Measurements from ENCODE around the gene PLCH2. TPM values are rescaled to one million over a fixed set of nuclear protein-coding genes. Genes with fewer than 3 reads are reported as not detected.

Gene PLCH2
- total RNA-seq, 1 donor from 2014 or later = not detected

DNA sequence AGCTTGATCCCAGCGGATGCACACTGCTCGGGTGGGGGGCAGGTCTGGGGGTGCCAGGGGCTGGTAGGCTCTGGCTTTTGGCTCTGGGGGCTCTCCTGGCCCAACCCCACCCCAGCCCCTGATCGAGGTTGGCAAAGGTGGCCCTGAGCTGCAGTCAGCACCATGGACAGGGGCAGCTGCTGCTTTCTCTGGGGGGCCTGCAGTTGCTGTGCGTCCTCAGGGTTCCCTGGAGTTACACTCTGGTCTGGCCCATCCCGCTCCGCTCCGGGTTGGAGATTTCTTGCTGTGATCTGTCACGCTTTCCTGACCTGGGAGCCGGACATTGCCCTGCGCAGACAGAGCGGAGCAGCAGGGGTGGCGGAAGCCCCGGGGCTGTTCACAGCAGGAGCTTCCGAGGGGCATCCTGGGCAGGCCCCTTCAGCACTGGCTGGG is 8.0 kb upstream of the PLCH2 start:
- H3K36me3 Mint-ChIP-seq (ENCODE audit: insufficient read depth) = no peaks in the 10 kb centered on the region
- H3K4me1 Mint-ChIP-seq (ENCODE audit: low read depth) = no peaks in the 10 kb centered on the region
- H3K4me3 Mint-ChIP-seq (ENCODE audit: low read depth) = no peak overlapping the region
- H3K27ac Mint-ChIP-seq = no peak overlapping the region
- TF ChIP-seq, protein P1, sequence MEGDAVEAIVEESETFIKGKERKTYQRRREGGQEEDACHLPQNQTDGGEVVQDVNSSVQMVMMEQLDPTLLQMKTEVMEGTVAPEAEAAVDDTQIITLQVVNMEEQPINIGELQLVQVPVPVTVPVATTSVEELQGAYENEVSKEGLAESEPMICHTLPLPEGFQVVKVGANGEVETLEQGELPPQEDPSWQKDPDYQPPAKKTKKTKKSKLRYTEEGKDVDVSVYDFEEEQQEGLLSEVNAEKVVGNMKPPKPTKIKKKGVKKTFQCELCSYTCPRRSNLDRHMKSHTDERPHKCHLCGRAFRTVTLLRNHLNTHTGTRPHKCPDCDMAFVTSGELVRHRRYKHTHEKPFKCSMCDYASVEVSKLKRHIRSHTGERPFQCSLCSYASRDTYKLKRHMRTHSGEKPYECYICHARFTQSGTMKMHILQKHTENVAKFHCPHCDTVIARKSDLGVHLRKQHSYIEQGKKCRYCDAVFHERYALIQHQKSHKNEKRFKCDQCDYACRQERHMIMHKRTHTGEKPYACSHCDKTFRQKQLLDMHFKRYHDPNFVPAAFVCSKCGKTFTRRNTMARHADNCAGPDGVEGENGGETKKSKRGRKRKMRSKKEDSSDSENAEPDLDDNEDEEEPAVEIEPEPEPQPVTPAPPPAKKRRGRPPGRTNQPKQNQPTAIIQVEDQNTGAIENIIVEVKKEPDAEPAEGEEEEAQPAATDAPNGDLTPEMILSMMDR (IDR thresholded peaks at IDR 0.05; ENCODE audit: unreplicated experiment) = no peak
- peak; percentile 71 for DNase-seq (ENCODE audit: low spot score, unreplicated experiment)
- no peaks in the 10 kb centered on the region for H3K9me3 Mint-ChIP-seq (ENCODE audit: low read depth)
- peaks cover 16% of the 10 kb centered on the region for H3K27me3 Mint-ChIP-seq

DNA sequence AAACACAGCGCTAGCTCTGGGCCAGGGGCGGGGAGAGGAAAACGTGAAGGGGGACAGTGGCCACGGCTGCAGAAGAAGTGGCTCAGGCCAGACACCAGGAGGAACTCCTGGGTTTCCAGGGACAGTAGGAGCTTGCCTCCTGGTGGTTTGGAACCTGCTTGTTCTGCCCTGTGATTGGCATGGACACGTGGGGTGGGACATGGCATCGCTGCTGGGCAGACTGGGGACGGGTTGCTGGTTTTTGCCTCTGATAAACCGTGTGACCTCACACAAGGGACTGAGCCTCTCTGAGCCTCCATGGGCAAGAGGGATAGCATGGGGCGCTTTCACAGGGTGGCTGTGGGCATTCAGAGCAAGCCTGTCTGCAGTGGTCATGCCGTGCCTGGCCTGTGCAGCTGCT is 7.5 kb upstream of the PLCH2 start:
- Mint-ChIP-seq H3K27me3 (peaks cover 14% of the 10 kb centered on the region), H3K4me1 (ENCODE audit: low read depth) (no peaks in the 10 kb centered on the region), H3K4me3 (ENCODE audit: low read depth) (no peak overlapping the region), H3K9me3 (ENCODE audit: low read depth) (no peaks in the 10 kb centered on the region), H3K27ac (no peak overlapping the region), H3K36me3 (ENCODE audit: insufficient read depth) (no peaks in the 10 kb centered on the region)
- DNase-seq (ENCODE audit: low spot score, unreplicated experiment) = no peak
- TF ChIP-seq, protein P1 (IDR thresholded peaks at IDR 0.05; ENCODE audit: unreplicated experiment) = no peak

DNA sequence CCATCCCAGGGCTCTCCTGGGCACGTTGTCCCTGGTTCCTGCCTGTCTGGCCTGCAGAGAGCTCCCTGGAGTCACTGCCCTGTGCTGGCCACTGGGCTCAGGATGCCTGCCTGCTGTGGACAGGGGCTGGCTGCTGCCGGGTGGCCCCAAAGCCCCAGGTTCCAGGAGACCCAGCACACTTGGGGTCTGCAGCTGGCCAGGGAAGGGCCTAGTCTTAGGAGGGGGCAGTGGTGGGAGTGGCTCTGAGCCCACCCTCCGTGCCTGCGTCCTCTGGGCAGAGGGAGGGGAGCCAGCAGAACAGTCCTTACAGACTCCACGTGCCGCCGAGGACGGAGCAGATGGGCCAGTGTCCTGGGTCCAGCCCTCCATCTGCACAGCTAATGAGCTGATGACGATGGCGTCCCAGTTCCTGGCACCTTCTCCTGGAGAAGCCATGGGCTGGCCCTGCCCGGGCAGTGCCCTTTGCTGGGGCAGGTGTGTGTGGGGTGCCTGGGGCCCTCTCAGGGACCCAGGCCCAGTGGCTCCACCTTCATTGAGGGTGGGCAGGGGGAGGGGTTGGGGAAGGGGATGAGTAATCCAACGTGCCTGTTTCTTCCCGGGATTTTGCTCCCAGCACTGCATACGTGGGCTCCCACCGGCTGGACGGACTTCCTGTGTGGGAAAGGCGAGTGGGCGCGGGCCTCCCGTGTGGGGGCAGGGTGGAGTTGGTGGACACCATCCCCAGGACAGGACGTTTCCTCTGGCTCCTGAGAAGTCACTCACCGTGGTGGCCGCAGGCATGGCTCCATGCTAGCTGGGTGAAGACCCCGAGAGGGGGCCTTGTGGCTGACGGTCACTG is 6.8 kb upstream of the PLCH2 start:
- no peak overlapping the region for H3K27ac Mint-ChIP-seq
- H3K4me3 Mint-ChIP-seq (ENCODE audit: low read depth) = no peak overlapping the region
- no peaks in the 10 kb centered on the region for H3K9me3 Mint-ChIP-seq (ENCODE audit: low read depth)
- no peak for DNase-seq (ENCODE audit: low spot score, unreplicated experiment)
- H3K36me3 Mint-ChIP-seq (ENCODE audit: insufficient read depth) = no peaks in the 10 kb centered on the region
- TF ChIP-seq, protein P1 (IDR thresholded peaks at IDR 0.05; ENCODE audit: unreplicated experiment) = no peak
- peaks cover 12% of the 10 kb centered on the region for H3K27me3 Mint-ChIP-seq
- no peaks in the 10 kb centered on the region for H3K4me1 Mint-ChIP-seq (ENCODE audit: low read depth)

DNA sequence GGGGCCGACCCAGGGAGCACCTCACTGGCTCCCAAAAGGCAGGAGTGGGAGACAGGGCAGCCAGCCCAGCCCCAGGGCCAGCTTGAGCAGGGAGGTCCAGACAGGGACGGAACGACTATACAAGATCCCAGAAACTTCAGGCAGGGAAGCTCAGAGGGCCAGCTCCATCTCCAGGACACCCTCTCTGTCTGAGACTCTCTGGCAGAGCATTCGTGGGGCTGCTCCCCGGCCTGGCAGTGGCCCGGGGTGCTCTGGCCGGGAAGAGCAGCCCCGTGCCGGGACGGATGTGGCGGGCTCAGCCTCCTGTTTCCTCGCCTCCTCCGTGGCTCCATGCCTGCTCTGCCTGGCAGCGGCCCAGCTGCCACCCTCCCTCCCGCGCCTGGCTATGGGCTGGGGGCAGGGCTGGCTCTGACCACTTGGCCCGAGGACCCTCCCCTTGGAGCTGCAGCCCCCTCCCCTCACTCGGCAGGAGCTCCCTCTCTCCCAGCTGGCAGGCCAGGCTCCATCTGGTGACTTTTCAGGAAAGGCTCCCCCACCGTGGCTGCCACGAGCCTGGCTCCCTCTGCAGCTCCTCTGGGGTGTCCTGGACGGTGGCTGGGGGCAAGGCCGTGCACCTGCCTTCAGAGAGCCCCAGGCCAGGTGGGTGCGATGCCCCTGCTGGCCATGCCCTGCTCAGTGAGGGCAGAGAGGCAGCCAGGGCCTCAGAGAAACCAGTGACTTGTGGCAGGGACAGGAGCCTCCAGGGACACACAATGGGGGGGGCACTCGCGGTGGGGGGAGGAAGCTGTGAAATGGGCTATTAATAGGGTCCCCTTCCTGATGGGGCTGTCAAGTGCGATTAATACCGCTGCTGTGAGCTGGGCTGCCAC is 5.6 kb upstream of the PLCH2 start:
- Mint-ChIP-seq H3K4me3 (ENCODE audit: low read depth) (no peak overlapping the region), H3K9me3 (ENCODE audit: low read depth) (no peaks in the 10 kb centered on the region), H3K27me3 (peaks cover 7% of the 10 kb centered on the region), H3K27ac (no peak overlapping the region), H3K36me3 (ENCODE audit: insufficient read depth) (no peaks in the 10 kb centered on the region), H3K4me1 (ENCODE audit: low read depth) (no peaks in the 10 kb centered on the region)
- DNase-seq (ENCODE audit: low spot score, unreplicated experiment) = no peak
- TF ChIP-seq, protein P1 (IDR thresholded peaks at IDR 0.05; ENCODE audit: unreplicated experiment) = no peak

DNA sequence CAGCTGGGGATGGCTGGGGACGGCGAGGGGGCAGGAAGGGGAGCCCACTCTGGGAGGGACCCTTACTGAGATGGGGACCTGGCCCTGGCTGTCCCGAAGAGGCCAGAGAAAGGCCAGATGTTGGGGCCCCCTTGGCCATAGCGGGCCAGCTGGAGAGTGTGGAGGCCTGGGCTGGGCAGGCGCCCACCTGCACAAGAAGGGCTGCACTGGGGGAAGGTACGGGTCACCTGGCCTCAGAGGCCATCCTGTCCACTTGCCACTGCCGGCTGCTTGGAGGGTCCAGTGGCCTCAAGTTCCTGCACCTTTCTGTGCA is 5.0 kb upstream of the PLCH2 start:
- Mint-ChIP-seq H3K27me3 (peaks cover 7% of the 10 kb centered on the region), H3K4me3 (ENCODE audit: low read depth) (no peak overlapping the region), H3K4me1 (ENCODE audit: low read depth) (no peaks in the 10 kb centered on the region), H3K36me3 (ENCODE audit: insufficient read depth) (no peaks in the 10 kb centered on the region), H3K27ac (no peak overlapping the region), H3K9me3 (ENCODE audit: low read depth) (no peaks in the 10 kb centered on the region)
- TF ChIP-seq, protein P1 (IDR thresholded peaks at IDR 0.05; ENCODE audit: unreplicated experiment) = no peak
- DNase-seq (ENCODE audit: low spot score, unreplicated experiment) = no peak

Measured in progenitor cell of endocrine pancreas (in vitro differentiated cells).